HG03139 (cell line): ENCODE data around the gene SRD5A3.
"Not testable (repeated sequence)": the region's sequence is repeated elsewhere in the genome, so short reads cannot be mapped to it uniquely, and the experiment has no call there.

Experiments used
- ATAC-seq: cut with Tn5 transposase; IDR thresholded peaks from one replicate; pipeline ENCODE4 v1.9.1; 2021; ENCODE audit not compliant: unreplicated experiment

The SRD5A3 gene

DNA sequence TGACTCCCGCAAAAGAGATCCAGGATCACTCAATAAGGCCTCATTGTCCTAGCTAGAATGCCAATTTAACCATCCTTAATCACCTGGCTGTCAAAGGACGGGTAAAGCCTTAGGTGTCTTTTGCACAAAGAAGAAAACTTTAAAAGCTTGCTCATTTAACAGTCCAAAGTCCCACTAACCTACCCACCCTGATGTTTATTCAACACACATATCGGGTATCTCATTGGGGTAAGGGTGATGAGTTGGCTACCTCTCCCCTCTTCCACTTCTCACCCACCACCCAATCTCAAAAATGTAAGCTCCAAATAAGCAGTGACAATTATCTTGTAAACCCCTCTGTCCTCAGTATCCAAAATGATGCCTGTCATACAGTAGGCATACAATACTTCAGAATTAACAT lies 988 bp upstream of the SRD5A3 start:
- ATAC-seq: no peak

- no peak for ATAC-seq
These were observed 811 bp downstream of the SRD5A3 start for GRCh38 chr4:55346851-55347255.

GRCh38 chr4:55347610-55348228 lies 1.7 kb downstream of the SRD5A3 start:
- no peak for ATAC-seq

DNA sequence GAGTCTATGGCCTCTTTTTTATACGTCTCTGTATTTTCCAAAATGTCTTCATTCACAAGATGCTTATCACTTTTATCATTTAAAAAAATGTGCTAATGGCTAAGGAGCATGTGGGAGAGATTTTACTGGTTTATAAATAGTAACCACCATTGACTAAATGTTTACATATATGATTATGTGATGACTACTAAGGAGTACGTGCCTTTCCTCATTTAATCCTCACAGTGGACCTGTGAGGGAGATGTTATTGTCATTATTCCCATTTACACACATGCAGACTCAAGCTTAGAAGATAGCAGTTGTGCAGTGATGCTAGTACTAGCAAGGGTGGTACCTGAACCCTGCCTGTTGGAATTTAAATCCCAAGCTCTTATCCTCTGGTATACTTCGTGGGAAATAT lies 2.4 kb downstream of the SRD5A3 start:
- no peak for ATAC-seq

DNA sequence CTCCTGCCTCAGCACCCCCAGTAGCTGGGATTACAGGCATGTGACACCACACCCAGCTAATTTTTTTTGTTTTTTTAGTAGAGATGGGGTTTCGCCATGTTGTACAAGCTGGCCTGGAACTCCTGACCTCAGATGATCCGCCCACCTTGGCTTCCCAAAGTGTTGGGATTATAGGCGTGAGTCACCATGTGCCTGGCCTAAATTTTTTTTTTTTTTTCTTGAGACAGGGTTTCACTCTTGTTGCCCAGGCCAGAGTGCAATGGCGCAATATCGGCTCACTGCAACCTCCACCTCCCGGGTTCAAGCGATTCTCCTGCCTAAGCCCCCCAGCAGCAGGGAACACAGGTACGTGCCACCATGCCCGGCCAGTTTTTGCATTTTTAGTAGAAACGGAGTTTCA lies 4.8 kb downstream of the SRD5A3 start:
- ATAC-seq: not testable (repeated sequence)

DNA sequence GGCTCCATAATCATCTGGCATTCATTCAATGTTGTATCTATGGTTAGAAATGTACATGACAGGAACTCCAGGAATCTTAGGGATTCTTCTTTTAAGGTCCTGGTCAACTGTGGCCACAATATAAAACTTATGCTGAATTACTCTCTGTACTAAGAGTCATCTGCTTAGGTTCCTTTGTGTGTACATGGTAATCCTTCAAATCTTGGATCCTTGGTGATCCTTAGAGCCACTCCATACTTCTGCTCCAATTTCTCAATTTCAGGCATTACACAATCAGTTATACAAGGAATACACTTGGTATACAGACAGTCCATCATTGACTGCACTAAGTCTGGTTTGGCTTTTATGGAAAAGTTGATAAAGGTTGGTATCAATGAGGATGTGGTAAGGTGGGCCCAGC lies 5.8 kb downstream of the SRD5A3 start:
- ATAC-seq: no peak

GRCh38 chr4:55352726-55353125 lies 6.7 kb downstream of the SRD5A3 start:
- ATAC-seq: no peak

DNA sequence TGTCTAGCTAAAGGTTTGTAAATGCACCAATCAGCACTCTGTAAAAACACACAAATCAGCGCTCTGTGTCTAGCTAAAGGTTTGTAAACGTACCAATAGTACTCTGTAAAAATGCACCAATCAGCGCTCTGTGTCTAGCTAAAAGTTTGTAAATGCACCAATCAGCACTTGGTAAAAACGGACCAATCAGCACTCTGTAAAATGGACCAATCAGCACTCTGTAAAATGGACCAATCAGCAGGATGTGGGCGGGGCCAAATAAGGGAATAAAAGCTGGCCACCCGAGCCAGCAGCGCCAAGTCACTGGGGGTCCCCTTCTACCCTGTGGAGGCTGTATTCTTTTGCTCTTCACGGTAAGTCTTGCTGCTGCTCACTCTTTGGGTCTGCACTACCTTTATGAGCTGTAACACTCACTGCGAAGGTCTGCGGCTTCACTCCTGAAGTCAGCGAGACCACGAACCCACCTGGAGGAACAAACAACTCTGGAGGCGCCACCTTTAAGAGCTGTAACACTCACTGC lies 7.2 kb downstream of the SRD5A3 start:
- ATAC-seq: not testable (repeated sequence)

GRCh38 chr4:55354648-55355047 lies 8.6 kb downstream of the SRD5A3 start:
- ATAC-seq: no peak

DNA sequence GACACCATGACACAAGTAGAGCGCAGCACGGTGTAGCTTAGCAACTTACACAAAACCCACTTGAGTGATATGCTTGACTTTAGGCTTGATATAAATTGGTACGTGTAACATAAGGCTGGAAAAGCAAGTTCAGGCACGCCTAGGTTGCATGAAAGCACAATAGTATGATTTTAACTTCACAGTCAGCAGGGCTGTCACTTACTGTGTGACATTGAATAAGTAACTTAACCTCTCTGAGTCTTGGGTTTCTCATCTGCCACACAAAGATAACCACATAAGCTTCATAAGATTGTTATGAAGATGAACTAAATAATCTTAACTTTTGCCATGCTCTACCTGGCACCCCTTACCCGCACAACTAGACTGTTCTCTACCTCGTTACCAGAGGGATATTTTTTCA lies 9.5 kb downstream of the SRD5A3 start:
- ATAC-seq: no peak

GRCh38 chr4:55356991-55357461 lies 11.0 kb downstream of the SRD5A3 start:
- no peak for ATAC-seq

DNA sequence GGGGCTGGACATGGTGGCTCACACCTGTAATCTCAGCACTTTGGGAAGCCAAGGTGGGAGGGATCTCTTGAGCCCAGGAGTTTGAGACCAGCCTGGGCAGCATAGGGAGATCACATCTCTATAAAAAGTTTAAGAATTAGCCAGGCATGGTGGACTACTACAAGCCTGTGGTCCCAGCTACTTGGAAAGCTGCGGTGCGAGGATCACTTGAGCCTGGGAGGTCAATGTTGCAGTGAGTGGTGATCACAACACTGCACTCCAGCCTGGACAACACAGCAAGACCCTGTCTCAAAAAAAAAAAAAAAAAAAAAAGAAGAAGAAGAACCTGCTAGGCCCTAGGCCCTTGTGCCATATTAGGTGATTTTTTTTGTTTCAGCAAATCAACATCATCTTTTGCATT lies 12.2 kb downstream of the SRD5A3 start:
- ATAC-seq: no peak

DNA sequence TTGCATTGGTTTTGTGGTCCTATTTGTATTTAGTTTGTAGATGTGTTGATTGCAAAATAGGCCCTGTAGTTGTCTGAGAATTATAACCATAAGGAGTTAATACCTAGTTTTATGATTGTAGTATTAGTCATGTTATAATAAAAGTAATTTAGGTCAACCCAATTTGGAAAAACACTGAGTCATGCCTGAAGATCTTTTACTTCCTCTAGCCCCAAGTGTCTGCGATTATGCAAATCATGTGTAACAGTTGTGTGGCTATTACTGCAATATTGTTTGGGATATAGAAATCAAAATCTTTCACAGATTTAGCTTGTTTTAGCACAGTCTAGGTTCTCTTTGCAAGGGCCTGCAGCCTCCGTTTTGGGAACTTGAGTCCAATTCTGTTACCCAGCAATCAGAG lies 12.6 kb downstream of the SRD5A3 start:
- peak; percentile 86 for ATAC-seq

DNA sequence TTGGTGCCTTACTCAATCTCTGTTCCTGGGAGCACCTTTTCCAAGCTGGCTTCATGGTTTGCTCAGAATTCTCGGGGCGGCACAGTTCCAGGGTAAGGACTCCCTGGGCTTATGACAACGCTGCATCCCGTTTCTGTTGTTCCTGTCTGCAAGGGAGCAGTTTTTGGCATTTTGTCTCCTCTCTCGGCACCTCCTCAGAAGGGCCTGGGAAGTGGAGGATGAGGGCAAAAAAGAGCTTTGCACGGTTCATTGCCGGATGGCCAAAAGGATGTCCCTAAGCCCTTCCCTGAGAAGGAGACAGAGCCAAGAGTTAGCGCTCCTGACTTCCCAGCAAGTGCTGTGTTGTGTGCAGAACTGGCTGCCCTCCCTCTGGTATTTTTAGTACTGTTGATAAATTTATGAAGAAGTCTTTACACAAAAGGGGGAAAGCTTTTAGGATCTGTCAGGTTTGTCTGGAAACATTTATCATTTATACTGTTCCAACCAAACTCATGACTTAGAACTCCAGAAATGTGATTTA lies 13.4 kb downstream of the SRD5A3 start:
- no peak for ATAC-seq

DNA sequence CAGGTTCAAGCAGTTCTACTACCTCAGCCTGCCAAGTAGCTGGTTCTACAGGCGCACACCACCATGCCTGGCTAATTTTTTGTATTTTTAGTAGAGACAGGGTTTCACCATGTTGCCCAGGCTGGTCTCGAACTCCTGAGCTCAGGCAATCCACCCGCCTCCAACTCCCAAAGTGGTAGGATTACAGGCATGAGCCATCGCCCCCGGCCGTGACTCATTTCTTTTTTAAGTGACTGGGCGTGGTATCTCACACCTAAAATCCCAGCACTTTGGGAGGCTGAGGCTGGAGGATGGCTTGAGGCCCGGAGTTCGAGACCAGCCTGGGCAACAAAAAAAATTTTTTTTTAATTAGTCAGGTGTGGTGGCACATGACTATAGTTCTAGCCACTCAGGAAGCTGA lies 16.9 kb downstream of the SRD5A3 start:
- ATAC-seq: not testable (repeated sequence)

- ATAC-seq: no peak
These were observed 17.8 kb downstream of the SRD5A3 start for GRCh38 chr4:55363691-55364351.

GRCh38 chr4:55364691-55365344 lies 18.8 kb downstream of the SRD5A3 start:
- ATAC-seq: no peak

- no peak for ATAC-seq
These were observed 19.3 kb downstream of the SRD5A3 start for GRCh38 chr4:55365345-55365728.

- no peak for ATAC-seq
These were observed 20.6 kb downstream of the SRD5A3 start for GRCh38 chr4:55366621-55367020.

GRCh38 chr4:55367084-55367722 lies 21.2 kb downstream of the SRD5A3 start:
- no peak for ATAC-seq

DNA sequence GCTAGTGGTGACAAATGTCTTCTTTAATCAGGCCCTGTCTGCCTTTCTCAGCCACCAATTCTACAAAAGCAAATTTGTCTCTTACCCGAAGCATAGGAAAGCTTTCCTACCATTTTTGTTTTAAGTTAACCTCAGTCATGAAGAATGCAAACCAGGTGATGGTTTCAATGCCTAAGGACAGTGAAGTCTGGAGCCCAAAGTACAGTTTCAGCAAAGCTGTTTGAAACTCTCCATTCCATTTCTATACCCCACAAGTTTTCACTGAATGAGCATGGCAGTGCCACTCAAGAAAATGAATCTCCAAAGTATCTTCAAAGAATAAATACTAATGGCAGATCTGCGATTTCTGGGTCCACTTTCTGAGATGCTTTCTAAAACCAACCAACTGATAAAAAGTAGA lies 23.9 kb downstream of the SRD5A3 start:
- no peak for ATAC-seq
